Raji (cell line): Measurements from ENCODE around the gene PLD3.

Experiments
- POLR2A ChIP-seq: IDR thresholded peaks from 2 replicates; pipeline ENCODE4 v1.6.1; 2011; ENCODE audit warnings: low read depth, low read length, control low read depth; ENCODE audit not compliant: insufficient read depth

PLD3 gene

GRCh38 chr19:40407714-40408597 lies 59.5 kb downstream of the PLD3 start:
- no peak for TF ChIP-seq POLR2A

DNA sequence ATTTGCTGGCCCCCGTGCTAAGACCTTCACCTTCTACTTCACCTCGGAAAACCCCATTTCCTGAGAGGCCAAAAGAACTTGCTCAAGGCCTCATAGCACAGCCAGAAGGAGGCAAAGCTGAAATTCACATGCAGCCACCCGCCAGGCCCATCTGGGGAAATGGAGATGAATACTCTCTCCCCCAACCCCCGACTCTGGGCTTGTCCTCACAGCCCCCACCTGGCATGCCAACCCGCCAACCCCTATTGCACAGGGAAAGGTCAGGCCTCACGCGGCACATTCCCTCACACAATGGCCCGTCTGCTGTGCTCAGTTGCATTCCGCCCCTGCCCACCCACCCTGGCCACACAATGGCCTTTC lies 61.5 kb downstream of the PLD3 start:
- no peak for TF ChIP-seq POLR2A

GRCh38 chr19:40411125-40411842 lies 62.8 kb downstream of the PLD3 start:
- TF ChIP-seq POLR2A: no peak

GRCh38 chr19:40411958-40412499 lies 63.5 kb downstream of the PLD3 start:
- no peak for TF ChIP-seq POLR2A

DNA sequence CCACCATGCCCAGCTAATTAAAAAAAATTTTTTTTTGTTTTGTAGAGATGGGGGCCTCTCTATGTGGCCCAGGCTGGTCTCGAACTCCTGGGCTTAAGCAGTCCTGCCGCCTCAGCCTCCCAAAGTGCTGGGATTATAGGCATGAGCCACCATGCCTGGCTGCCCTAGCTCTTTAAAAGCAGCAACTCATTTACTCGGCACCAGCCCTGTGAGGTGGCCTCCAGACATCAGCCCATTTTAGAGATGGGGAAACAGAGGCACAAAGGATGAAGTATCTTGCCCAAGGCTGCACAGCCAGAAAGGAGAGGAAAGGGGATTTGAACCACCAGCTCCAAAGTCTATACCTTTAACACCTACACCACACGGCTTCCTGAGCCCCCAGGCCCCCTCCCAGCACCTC lies 64.4 kb downstream of the PLD3 start:
- no peak for TF ChIP-seq POLR2A

GRCh38 chr19:40413291-40413845 lies 64.9 kb downstream of the PLD3 start, which contains the start of gene PRX:
Gene PRX, minus strand, starts transcription at chr19:40413378. Its CDS starts 5,446 bp downstream, at chr19:40407932.
- no peak for TF ChIP-seq POLR2A

DNA sequence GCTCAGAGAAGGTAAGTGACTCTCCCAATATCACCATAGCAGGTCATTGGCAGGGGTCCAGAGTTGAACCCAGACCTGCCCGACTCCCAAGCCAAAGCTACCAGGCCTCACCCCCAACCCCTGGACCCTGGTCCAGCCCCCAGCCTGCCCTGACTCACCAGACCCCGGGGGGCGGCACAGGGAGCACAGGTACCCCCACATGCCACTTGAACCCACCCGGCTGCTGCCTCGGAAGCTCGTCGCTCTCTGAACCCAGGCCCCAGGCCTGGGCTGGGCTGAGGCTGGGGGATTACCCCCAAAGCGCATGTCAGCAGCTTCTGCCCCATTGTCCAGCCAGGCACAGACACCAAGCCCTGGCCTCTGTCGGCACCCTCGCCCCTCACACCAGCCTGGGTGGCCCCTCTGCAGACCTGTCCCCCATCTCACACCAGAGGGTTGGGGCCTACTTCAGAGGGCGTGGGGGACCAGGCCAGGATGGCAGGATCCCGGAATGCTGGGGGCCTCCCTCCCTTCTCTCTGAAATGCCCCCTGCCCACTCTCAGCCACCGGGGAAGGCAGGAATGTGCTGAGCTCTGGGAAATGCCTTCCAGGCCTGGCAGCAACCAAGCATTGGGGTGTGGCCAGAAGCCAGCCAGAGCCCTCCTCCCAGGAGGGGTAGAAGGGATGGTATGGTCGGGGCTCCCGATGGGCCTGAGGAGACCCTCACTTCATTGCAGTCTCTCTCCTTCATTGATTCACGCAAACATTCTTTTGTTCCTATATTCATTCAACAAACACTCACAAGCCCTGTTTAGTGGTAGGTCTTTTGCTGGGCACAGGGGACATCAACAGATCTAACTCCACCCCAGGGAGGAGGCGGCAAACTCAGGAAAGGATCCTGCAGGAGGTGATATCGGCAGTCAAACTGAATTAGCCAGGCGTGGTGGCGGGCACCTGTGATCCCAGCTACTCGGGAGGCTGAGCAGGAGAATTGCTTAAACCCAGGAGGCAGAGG lies 66.3 kb downstream of the PLD3 start:
- TF ChIP-seq POLR2A: no peak

GRCh38 chr19:40415768-40416167 lies 67.3 kb downstream of the PLD3 start:
- no peak for TF ChIP-seq POLR2A

GRCh38 chr19:40416918-40417642 lies 68.6 kb downstream of the PLD3 start:
- TF ChIP-seq POLR2A: no peak

DNA sequence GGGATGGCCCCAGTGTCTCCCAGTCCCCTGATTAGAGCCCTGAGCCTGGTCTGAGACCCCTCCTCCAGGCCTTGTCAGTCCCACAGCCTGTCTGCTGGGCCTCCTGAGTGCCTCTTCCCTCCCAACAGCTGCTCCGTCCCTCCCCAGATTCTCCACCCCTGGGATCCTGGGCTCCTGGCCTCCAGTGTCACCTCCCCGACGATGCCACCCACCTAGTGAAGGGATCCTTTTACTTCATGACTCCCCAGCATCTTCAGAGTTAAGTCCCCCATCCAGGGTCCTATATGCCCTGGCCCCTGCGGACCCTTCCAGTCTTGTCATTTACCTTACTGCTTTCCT lies 69.1 kb downstream of the PLD3 start:
- TF ChIP-seq POLR2A: no peak

DNA sequence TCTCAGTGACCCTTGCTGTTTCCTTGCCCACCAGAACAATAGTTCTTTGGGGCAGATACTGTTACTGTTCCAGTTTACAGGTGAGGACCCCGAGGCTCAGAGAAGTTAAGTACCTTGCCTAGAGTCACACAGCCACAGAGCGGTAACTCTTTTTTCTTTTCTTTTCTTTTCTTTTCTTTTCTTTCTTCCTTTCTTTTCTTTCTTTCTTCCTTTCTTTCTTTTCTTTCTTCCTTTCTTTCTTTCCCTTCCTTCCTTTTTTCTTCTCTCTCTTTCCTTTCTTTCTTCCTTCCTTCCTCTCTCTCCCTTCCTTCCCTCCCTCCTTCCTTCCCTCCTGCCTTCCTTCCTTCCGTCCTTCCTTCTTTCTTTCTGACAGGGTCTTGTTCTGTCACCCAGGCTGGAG lies 69.5 kb downstream of the PLD3 start:
- TF ChIP-seq POLR2A: no peak

DNA sequence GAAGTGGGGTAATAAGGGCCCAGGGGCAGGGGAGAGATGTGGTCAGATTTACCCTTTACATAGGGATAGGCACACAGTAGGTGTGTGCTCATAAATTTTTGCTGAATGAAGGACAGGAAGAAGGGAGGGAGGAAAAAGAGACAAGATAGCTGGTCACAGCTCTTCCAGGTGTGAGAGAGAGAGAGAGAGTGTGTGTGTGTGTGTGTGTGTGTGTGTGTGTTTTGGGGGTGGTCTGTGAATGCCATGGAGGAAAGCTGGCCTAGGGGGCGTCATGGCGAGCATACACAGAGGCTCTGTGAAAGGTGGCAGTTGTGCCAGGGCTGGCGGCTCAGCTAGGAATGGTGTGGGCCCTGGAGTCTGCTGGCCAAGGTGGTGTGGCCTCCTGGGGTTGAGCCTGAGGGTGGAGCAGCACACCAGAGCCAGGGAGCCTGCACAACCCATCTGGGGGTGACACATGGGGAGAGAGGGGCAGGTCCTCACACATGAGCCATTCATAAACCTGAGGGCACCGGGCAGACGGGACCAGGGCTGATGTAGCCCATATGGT lies 70.6 kb downstream of the PLD3 start:
- TF ChIP-seq POLR2A: no peak

GRCh38 chr19:40419780-40420179 lies 71.3 kb downstream of the PLD3 start:
- TF ChIP-seq POLR2A: no peak

DNA sequence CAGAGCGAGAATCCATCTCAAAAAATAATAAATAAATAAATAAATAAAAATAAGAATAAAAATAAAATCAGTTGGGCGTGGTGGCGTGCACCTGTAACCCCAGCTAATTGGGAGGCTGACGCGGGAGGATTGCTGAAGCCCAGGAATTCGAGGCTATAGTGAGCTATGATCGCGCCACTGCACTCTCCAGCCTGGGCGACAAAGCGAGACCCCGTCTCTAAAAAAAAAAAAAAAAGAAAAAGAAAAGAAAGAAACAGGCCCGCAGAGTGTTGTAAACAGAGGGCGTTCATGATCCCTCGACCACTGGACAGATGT lies 71.9 kb downstream of the PLD3 start:
- no peak for TF ChIP-seq POLR2A
